HepG2 (cell line): ENCODE data around the gene GLOD4. TPM values are rescaled to one million over a fixed set of nuclear protein-coding genes. Genes with fewer than 3 reads are reported as not detected.

Source experiments
- ARHGAP35 ChIP-seq: sonication (generic); formaldehyde crosslinking; IDR thresholded peaks from 2 replicates; pipeline ENCODE4 v1.9.0; 2022; ENCODE audit warnings: mild to moderate bottlenecking, inconsistent platforms, moderate library complexity, missing genetic modification reagents, borderline replicate concordance
- CHD2 ChIP-seq: IDR thresholded peaks from 2 replicates; pipeline ENCODE4 v1.6.1; 2011; ENCODE audit warnings: low read depth, low read length, improper control_type of control experiment
- GTF2F1 ChIP-seq: fragments of 150-350 bp; IDR thresholded peaks from 2 replicates; pipeline ENCODE4 v1.6.1; 2014; ENCODE audit warnings: low read length
- HES4 ChIP-seq: sonication (generic); formaldehyde crosslinking; IDR thresholded peaks from 2 replicates; pipeline ENCODE4 v1.9.0; 2021; ENCODE audit warnings: mild to moderate bottlenecking, missing genetic modification reagents, borderline replicate concordance
- LCORL ChIP-seq, 2 experiments: fragments of 450-650 bp in 1 of 2; sonication (generic) in 1 of 2; formaldehyde crosslinking in 1 of 2; IDR thresholded peaks; 2 replicates each; pipeline versions ENCODE4 v1.5.0 to v1.6.1; 2017 to 2020; ENCODE audit warnings: antibody characterized with exemption in 1 of 2, missing genetic modification reagents in 1 of 2
- PLRG1 ChIP-seq: fragments of 450-650 bp; conservative IDR thresholded peaks from 2 replicates; pipeline ENCODE4 v1.6.1; 2016
- RARA ChIP-seq: IDR thresholded peaks from 2 replicates; pipeline ENCODE4 v1.6.1; 2016; ENCODE audit warnings: missing genetic modification reagents, missing compliant biosample characterization
- RARG ChIP-seq: sonication (generic); formaldehyde crosslinking; IDR thresholded peaks from 2 replicates; pipeline ENCODE4 v1.4.0; 2020; ENCODE audit warnings: low read depth, mild to moderate bottlenecking, missing genetic modification reagents
- RXRA ChIP-seq: sonication (generic); formaldehyde crosslinking; IDR thresholded peaks from 2 replicates; pipeline ENCODE4 v1.5.1; 2020; ENCODE audit warnings: missing genetic modification reagents
- SALL1 ChIP-seq: sonication (generic); formaldehyde crosslinking; IDR thresholded peaks from 2 replicates; pipeline ENCODE4 v1.8.0; 2022; ENCODE audit warnings: mild to moderate bottlenecking, missing genetic modification reagents
- SMAD1 ChIP-seq: sonication (generic); formaldehyde crosslinking; IDR thresholded peaks from 2 replicates; pipeline ENCODE4 v1.4.0; 2020; ENCODE audit warnings: missing genetic modification reagents, low read depth, mild to moderate bottlenecking, borderline replicate concordance
- TCF7 ChIP-seq: sonication (generic); IDR thresholded peaks from 2 replicates; pipeline ENCODE4 v1.6.1; 2016; ENCODE audit warnings: antibody characterized with exemption, low read depth
- THYN1 ChIP-seq: sonication (generic); formaldehyde crosslinking; IDR thresholded peaks from 2 replicates; pipeline ENCODE4 v1.8.1; 2023; ENCODE audit warnings: low read depth, mild to moderate bottlenecking, moderate library complexity, missing genetic modification reagents, borderline replicate concordance
- ZBTB38 ChIP-seq: sonication (generic); formaldehyde crosslinking; IDR thresholded peaks from 2 replicates; pipeline ENCODE4 v1.5.1; 2020; ENCODE audit warnings: mild to moderate bottlenecking, missing genetic modification reagents
- ZNF138 ChIP-seq: sonication (generic); formaldehyde crosslinking; IDR thresholded peaks from 2 replicates; pipeline ENCODE4 v1.5.0; 2020; ENCODE audit warnings: mild to moderate bottlenecking, low read depth, missing genetic modification reagents
- ZNF235 ChIP-seq: sonication (generic); formaldehyde crosslinking; IDR thresholded peaks from 2 replicates; pipeline ENCODE4 v1.8.1; 2023; ENCODE audit warnings: mild to moderate bottlenecking, missing genetic modification reagents, borderline replicate concordance
- ZNF383 ChIP-seq: sonication (generic); formaldehyde crosslinking; IDR thresholded peaks from 2 replicates; pipeline ENCODE4 v1.4.0; 2020; ENCODE audit warnings: missing genetic modification reagents, mild to moderate bottlenecking, borderline replicate concordance
- ZNF460 ChIP-seq: sonication (generic); formaldehyde crosslinking; IDR thresholded peaks from 2 replicates; pipeline ENCODE4 v1.5.1; 2020; ENCODE audit warnings: missing genetic modification reagents, mild to moderate bottlenecking, borderline replicate concordance
- ZNF577 ChIP-seq: sonication (generic); formaldehyde crosslinking; IDR thresholded peaks from 2 replicates; pipeline ENCODE4 v1.4.0; 2020; ENCODE audit warnings: mild to moderate bottlenecking, low read depth, missing genetic modification reagents, borderline replicate concordance
- ZNF761 ChIP-seq: sonication (generic); formaldehyde crosslinking; conservative IDR thresholded peaks from 2 replicates; pipeline ENCODE4 v1.4.0; 2020; ENCODE audit warnings: mild to moderate bottlenecking, missing genetic modification reagents
- ZNF775 ChIP-seq: sonication (generic); formaldehyde crosslinking; IDR thresholded peaks from 2 replicates; pipeline ENCODE4 v1.4.0; 2020; ENCODE audit warnings: missing genetic modification reagents, mild to moderate bottlenecking, moderate library complexity, borderline replicate concordance
- ZSCAN30 ChIP-seq: sonication (generic); formaldehyde crosslinking; IDR thresholded peaks from 2 replicates; pipeline ENCODE4 v1.5.0; 2020; ENCODE audit warnings: mild to moderate bottlenecking, missing genetic modification reagents
- polyA plus RNA-seq, 8 experiments: library from polyadenylated mRNA; depleted of rRNA in 3 of 8; stranded (reverse) in 7 of 8; unstranded in 1 of 8; fragments of >200 nt; fragmentation: Illumina TruSeq in 4 of 8; extraction: Trizol in 4 of 8; gene quantifications; 2 replicates each; pipeline versions ENCODE4 v1.2.1 to v1.2.3, GENCODE V29; 2011 to 2016; ENCODE audit warnings: low read depth in 4 of 8, missing spikeins in 1 of 8, mixed read lengths in 1 of 8; ENCODE audit not compliant: insufficient read depth in 1 of 8
- total RNA-seq, 5 experiments: library from RNA; depleted of rRNA; stranded (reverse); fragments of >200 nt; fragmentation: Illumina TruSeq; extraction: Trizol; gene quantifications; 2 replicates each; pipeline ENCODE4 v1.2.3, GENCODE V29; 2016; ENCODE audit warnings: low read depth in 1 of 5
- TF ChIP-seq, protein P1 (sequence below): sonication (generic); formaldehyde crosslinking; IDR thresholded peaks from 2 replicates; pipeline ENCODE4 v1.4.0; 2020; ENCODE audit warnings: mild to moderate bottlenecking, missing genetic modification reagents, borderline replicate concordance
- TF ChIP-seq, protein P2 (sequence below): sonication (generic); formaldehyde crosslinking; IDR thresholded peaks from 2 replicates; pipeline ENCODE4 v1.8.1; 2023; ENCODE audit warnings: mild to moderate bottlenecking, inconsistent platforms, moderate library complexity, missing genetic modification reagents, borderline replicate concordance
- TF ChIP-seq, protein P3 (sequence below): sonication (generic); formaldehyde crosslinking; IDR thresholded peaks from 2 replicates; pipeline ENCODE4 v1.4.0; 2020; ENCODE audit warnings: missing genetic modification reagents, mild to moderate bottlenecking, borderline replicate concordance

Gene GLOD4
- total and polyA plus RNA-seq, 2 of the 13 experiments (the other 11 are each of a cell fraction or from before 2014, with no cell fraction given): 53.7 to 87.8 TPM

DNA sequence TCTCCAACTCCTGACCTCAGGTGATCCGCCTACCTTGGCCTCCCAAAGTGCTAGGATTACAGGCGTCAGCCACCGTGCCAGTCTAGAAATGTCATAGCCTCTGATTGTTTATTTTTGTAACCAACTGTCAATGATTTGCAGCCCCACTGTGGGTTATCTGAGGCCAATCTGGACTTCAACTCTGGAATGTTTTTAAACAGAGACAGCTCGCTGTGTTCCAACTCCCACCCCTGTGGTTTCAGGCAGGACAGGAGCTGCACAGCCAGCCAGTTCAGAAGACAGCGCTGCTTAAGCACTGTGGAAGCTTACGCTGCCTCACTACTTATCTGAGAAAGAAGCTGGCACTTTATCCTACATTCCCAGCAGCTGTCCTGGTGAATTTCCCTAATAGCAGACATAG, 19.6 kb upstream of the GLOD4 start (continued):
- TF ChIP-seq, protein P1, sequence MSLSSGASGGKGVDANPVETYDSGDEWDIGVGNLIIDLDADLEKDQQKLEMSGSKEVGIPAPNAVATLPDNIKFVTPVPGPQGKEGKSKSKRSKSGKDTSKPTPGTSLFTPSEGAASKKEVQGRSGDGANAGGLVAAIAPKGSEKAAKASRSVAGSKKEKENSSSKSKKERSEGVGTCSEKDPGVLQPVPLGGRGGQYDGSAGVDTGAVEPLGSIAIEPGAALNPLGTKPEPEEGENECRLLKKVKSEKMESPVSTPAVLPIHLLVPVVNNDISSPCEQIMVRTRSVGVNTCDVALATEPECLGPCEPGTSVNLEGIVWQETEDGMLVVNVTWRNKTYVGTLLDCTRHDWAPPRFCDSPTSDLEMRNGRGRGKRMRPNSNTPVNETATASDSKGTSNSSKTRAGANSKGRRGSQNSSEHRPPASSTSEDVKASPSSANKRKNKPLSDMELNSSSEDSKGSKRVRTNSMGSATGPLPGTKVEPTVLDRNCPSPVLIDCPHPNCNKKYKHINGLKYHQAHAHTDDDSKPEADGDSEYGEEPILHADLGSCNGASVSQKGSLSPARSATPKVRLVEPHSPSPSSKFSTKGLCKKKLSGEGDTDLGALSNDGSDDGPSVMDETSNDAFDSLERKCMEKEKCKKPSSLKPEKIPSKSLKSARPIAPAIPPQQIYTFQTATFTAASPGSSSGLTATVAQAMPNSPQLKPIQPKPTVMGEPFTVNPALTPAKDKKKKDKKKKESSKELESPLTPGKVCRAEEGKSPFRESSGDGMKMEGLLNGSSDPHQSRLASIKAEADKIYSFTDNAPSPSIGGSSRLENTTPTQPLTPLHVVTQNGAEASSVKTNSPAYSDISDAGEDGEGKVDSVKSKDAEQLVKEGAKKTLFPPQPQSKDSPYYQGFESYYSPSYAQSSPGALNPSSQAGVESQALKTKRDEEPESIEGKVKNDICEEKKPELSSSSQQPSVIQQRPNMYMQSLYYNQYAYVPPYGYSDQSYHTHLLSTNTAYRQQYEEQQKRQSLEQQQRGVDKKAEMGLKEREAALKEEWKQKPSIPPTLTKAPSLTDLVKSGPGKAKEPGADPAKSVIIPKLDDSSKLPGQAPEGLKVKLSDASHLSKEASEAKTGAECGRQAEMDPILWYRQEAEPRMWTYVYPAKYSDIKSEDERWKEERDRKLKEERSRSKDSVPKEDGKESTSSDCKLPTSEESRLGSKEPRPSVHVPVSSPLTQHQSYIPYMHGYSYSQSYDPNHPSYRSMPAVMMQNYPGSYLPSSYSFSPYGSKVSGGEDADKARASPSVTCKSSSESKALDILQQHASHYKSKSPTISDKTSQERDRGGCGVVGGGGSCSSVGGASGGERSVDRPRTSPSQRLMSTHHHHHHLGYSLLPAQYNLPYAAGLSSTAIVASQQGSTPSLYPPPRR (CRISPR knock-in tag): no peak
- TF ChIP-seq RXRA (CRISPR knock-in tag): peak; percentile 38; the same call in 1 of the 2 replicates
- no peak for TF ChIP-seq ZNF775 (CRISPR knock-in tag)
- TF ChIP-seq PLRG1: no peak
- no peak for TF ChIP-seq ZNF577 (CRISPR knock-in tag)
- no peak for TF ChIP-seq RARA
- no peak for TF ChIP-seq ZNF761 (CRISPR knock-in tag)
- no peak for TF ChIP-seq GTF2F1
- no peak for TF ChIP-seq ARHGAP35 (CRISPR knock-in tag)
- TF ChIP-seq SMAD1 (CRISPR knock-in tag): no peak
- peak; percentile 88 for TF ChIP-seq ZNF460 (CRISPR knock-in tag)
- no peak for TF ChIP-seq ZNF138 (CRISPR knock-in tag)
- TF ChIP-seq ZNF235 (CRISPR knock-in tag): no peak
- no peak for TF ChIP-seq THYN1 (CRISPR knock-in tag)
- no peak for TF ChIP-seq SALL1 (CRISPR knock-in tag)
- TF ChIP-seq ZNF383 (CRISPR knock-in tag): no peak
- TF ChIP-seq, protein P2, sequence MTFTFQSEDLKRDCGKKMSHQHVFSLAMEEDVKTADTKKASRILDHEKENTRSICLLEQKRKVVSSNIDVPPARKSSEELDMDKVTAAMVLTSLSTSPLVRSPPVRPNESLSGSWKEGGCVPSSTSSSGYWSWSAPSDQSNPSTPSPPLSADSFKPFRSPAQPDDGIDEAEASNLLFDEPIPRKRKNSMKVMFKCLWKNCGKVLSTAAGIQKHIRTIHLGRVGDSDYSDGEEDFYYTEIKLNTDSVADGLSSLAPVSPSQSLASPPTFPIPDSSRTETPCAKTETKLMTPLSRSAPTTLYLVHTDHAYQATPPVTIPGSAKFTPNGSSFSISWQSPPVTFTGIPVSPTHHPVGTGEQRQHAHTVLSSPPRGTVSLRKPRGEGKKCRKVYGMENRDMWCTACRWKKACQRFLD (CRISPR knock-in tag): no peak
- TF ChIP-seq ZBTB38: no peak
- TF ChIP-seq, protein P3, sequence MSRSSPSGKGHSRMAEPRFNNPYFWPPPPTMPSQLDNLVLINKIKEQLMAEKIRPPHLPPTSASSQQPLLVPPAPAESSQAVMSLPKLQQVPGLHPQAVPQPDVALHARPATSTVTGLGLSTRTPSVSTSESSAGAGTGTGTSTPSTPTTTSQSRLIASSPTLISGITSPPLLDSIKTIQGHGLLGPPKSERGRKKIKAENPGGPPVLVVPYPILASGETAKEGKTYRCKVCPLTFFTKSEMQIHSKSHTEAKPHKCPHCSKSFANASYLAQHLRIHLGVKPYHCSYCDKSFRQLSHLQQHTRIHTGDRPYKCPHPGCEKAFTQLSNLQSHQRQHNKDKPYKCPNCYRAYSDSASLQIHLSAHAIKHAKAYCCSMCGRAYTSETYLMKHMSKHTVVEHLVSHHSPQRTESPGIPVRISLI (CRISPR knock-in tag): no peak
- TF ChIP-seq ZSCAN30: no peak
- no peak for TF ChIP-seq LCORL (IDR thresholded peaks at IDR 0.05)
- TF ChIP-seq LCORL (CRISPR knock-in tag; IDR thresholded peaks at IDR 0.05): no peak
- TF ChIP-seq RARG: no peak
- TF ChIP-seq HES4: no peak
- TF ChIP-seq TCF7: no peak
- no peak for TF ChIP-seq CHD2
